Effector memory CD4-positive, alpha-beta T cell (primary cell): ENCODE data around the gene RHBDL1.

Experiments used
- DNase-seq, 3 donors: peaks; one replicate each; pipeline ENCODE4 v3.0.0-alpha.2; 2020
- H3K27ac ChIP-seq: 2 replicates; pipeline ENCODE4 v1.7.0; 2013; ENCODE audit warnings: mild to moderate bottlenecking, low read length, moderate library complexity; ENCODE audit not compliant: insufficient read depth, poor library complexity, severe bottlenecking
- H3K27me3 ChIP-seq: replicated peaks from 2 replicates; pipeline ENCODE4 v1.7.0; 2013; ENCODE audit warnings: mild to moderate bottlenecking, low read length; ENCODE audit not compliant: insufficient read depth, control insufficient read depth, poor library complexity, severe bottlenecking
- H3K36me3 ChIP-seq: 2 replicates; pipeline ENCODE4 v1.7.0; 2013; ENCODE audit warnings: mild to moderate bottlenecking, low read length, moderate library complexity; ENCODE audit not compliant: control insufficient read depth, insufficient read depth
- H3K4me1 ChIP-seq: 2 replicates; pipeline ENCODE4 v1.7.0; 2013; ENCODE audit warnings: low read length, mild to moderate bottlenecking; ENCODE audit not compliant: control insufficient read depth, insufficient read depth, poor library complexity, severe bottlenecking
- H3K4me3 ChIP-seq: 2 replicates; pipeline ENCODE4 v1.7.0; 2013; ENCODE audit warnings: low read length, low read depth, mild to moderate bottlenecking; ENCODE audit not compliant: insufficient read depth, poor library complexity, severe bottlenecking
- H3K9me3 ChIP-seq: 2 replicates; pipeline ENCODE4 v1.7.0; 2013; ENCODE audit warnings: mild to moderate bottlenecking, low read length, moderate library complexity; ENCODE audit not compliant: control insufficient read depth

Gene RHBDL1

DNA sequence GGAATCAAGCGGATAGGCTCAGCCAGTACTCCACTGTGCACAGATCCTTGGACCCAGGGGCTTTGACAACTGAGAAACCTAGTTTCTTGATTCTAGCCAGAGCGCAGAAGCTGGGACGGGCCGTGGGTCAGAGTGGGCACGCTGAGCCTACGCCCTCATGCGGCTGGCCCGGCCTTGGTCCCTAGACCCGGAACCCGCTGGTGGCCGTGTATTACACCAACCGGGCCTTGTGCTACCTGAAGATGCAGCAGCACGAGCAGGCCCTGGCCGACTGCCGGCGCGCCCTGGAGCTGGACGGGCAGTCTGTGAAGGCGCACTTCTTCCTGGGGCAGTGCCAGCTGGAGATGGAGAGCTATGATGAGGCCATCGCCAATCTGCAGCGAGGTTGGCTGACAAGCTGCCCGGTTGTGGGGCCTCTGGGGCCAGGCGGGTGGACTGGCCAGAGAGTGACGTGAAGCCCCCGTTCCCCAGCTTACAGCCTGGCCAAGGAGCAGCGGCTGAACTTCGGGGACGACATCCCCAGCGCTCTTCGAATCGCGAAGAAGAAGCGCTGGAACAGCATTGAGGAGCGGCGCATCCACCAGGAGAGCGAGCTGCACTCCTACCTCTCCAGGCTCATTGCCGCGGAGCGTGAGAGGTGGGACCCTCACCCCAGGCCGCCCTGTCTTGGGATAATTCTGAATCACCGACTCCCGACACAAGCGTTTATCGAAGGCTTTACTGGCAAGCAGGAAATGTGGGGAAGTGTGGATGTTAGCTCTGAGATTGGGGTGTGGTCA, 5.7 kb downstream of the RHBDL1 start:
- Histone ChIP-seq H3K4me3 (peak overlapping the region; percentile 65), H3K9me3 (no peaks in the 10 kb centered on the region), H3K36me3 (peaks cover 12% of the 10 kb centered on the region), H3K27ac (peak overlapping the region; percentile 67), H3K27me3 (no peaks in the 10 kb centered on the region), H3K4me1 (peaks cover 53% of the 10 kb centered on the region)
- no peak for DNase-seq

DNA sequence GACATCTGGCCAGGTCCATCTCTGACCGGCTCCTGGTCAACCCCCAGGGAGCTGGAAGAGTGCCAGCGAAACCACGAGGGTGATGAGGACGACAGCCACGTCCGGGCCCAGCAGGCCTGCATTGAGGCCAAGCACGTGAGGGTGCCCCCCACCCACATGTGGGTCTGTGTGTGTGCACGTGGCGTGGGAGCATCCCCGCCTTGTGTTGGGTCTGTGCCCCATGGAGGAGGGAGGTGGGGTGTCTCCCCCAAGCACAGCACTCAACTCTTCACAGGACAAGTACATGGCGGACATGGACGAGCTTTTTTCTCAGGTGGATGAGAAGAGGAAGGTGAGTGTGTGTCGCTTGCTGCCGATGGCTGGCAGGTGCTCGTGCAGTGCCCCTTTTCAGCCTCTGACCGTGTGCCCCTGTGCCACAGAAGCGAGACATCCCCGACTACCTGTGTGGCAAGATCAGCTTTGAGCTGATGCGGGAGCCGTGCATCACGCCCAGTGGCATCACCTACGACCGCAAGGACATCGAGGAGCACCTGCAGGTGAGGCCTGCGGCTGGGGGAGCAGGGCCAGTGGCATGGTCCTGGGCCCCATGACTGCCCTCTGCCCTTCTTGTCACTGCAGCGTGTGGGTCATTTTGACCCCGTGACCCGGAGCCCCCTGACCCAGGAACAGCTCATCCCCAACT, 6.4 kb downstream of the RHBDL1 start:
- no peak for DNase-seq
- H3K9me3 ChIP-seq, result no peaks in the 10 kb centered on the region
- peaks cover 47% of the 10 kb centered on the region for H3K4me1 ChIP-seq
- H3K4me3 ChIP-seq, result no peak overlapping the region
- H3K27me3 ChIP-seq, result no peaks in the 10 kb centered on the region
- H3K27ac ChIP-seq, result no peak overlapping the region
- H3K36me3 ChIP-seq, result peaks cover 19% of the 10 kb centered on the region

DNA sequence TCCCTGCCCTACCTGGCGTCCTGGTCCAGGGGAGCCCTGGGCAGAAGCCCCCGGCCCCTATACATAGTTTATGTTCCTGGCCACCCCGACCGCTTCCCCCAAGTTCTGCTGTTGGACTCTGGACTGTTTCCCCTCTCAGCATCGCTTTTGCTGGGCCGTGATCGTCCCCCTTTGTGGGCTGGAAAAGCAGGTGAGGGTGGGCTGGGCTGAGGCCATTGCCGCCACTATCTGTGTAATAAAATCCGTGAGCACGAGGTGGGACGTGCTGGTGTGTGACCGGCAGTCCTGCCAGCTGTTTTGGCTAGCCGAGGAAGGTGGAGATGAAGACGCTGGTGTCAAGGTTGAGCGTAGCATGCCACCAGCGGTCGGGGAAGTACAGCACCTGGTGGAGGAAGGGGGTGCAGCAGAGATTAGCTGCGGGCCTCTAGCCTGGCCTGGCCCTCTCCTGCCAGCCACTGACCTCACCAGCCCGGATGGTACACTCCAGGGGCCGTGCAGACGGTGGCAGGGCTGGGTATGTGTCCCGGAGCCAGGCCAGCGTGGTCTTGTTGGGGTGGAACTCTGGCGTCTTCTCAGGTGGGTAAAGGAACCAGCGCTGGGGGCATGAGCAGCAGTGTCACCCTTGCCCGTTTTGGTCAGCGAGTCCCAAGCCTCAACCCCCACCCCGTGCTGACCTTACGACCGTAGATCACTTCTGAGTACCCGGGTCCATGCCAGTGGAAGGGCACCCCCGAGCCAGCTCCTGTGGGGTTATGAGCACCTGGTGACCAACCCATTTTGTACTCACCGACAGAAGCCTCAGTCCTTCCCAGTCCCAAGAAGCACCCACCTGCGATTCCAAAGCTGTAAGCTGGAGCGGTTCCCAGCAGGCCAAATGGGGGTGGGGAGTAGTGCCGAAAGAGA, 7.3 kb downstream of the RHBDL1 start:
- DNase-seq, result no peak
- no peaks in the 10 kb centered on the region for H3K27me3 ChIP-seq
- peaks cover 42% of the 10 kb centered on the region for H3K4me1 ChIP-seq
- no peaks in the 10 kb centered on the region for H3K9me3 ChIP-seq
- peaks cover 20% of the 10 kb centered on the region for H3K36me3 ChIP-seq
- H3K4me3 ChIP-seq, result no peak overlapping the region
- H3K27ac ChIP-seq, result no peak overlapping the region

- no peak for DNase-seq
- H3K36me3 ChIP-seq, result peaks cover 20% of the 10 kb centered on the region
- H3K4me3 ChIP-seq, result peak overlapping the region; percentile 52
- no peaks in the 10 kb centered on the region for H3K9me3 ChIP-seq
- peak overlapping the region; percentile 75 for H3K27ac ChIP-seq
- H3K27me3 ChIP-seq, result no peaks in the 10 kb centered on the region
- H3K4me1 ChIP-seq, result peaks cover 42% of the 10 kb centered on the region
Observed at GRCh38 chr16:683396-684070, 8.1 kb downstream of the RHBDL1 start.

DNA sequence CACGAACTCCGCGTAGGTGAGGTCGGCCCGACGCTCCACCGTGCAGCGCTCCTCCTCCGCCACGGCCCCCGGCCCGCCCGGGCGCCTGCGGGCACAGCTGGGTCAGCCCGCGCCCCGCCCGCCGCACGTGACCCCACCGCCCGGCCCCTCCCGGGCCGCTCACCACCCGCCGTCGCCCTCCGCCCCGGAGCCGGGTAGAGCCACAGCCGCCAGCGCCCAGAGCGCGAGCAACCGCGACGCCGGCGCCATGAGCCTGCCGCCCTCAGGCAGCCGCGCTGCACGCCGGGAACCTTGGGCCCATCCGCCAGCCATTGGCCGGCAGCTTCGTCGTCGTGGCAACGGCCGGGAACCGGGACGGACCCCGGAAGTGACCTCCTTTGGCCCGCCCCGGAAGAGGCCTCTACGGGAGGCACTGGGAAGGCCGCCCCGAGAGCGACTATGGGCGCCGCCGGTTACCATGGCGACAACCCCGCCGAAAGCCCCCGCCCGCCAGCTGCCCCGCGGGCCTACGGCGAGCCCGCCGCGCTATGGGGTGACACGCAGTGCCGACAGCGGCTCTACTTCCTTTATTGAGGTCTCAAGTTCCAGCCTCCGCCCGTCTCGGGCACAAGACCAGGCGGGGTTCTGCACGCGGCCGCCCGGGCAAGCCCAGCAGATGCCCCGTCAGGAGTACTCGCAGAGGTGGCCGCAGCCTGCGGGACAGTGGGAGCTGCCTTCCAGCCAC, 8.8 kb downstream of the RHBDL1 start, which contains the start of gene JMJD8:
Gene JMJD8, minus strand, starts transcription at position 264 of the 724 bp plus-strand sequence. Its CDS starts 15 bp downstream, at position 249.
- Histone ChIP-seq H3K9me3 (no peaks in the 10 kb centered on the region), H3K36me3 (peaks cover 20% of the 10 kb centered on the region), H3K4me1 (peaks cover 40% of the 10 kb centered on the region), H3K27me3 (no peaks in the 10 kb centered on the region), H3K4me3 (peak within 1 kb of the TSS; percentile 52), H3K27ac (peak within 1 kb of the TSS; percentile 75)
- peak; percentile 93 to 98 (median 96) for DNase-seq

- H3K27me3 ChIP-seq, result no peaks in the 10 kb centered on the region
- H3K27ac ChIP-seq, result peak overlapping the region; percentile 75
- peaks cover 43% of the 10 kb centered on the region for H3K4me1 ChIP-seq
- H3K36me3 ChIP-seq, result peaks cover 20% of the 10 kb centered on the region
- no peak for DNase-seq
- no peaks in the 10 kb centered on the region for H3K9me3 ChIP-seq
- H3K4me3 ChIP-seq, result no peak overlapping the region
Observed at GRCh38 chr16:684961-685696, 9.7 kb downstream of the RHBDL1 start.

- DNase-seq, result no peak
- H3K27ac ChIP-seq, result no peak overlapping the region
- peaks cover 20% of the 10 kb centered on the region for H3K36me3 ChIP-seq
- peaks cover 42% of the 10 kb centered on the region for H3K4me1 ChIP-seq
- no peaks in the 10 kb centered on the region for H3K27me3 ChIP-seq
- no peaks in the 10 kb centered on the region for H3K9me3 ChIP-seq
- no peak overlapping the region for H3K4me3 ChIP-seq
Observed at GRCh38 chr16:685967-686366, 10.5 kb downstream of the RHBDL1 start.

GRCh38 chr16:686459-687260, 11.2 kb downstream of the RHBDL1 start:
- peaks cover 16% of the 10 kb centered on the region for H3K36me3 ChIP-seq
- DNase-seq, result no peak
- H3K27me3 ChIP-seq, result no peaks in the 10 kb centered on the region
- peaks cover 38% of the 10 kb centered on the region for H3K4me1 ChIP-seq
- H3K9me3 ChIP-seq, result no peaks in the 10 kb centered on the region
- no peak overlapping the region for H3K4me3 ChIP-seq
- no peak overlapping the region for H3K27ac ChIP-seq
